SW480 (cell line): ENCODE results near the gene GRAMD2A.

Source experiments
- DNase-seq: peaks from one replicate; pipeline ENCODE4 v3.0.0-alpha.2; 2016; ENCODE audit warnings: low spot score

The GRAMD2A gene

GRCh38 chr15:72133211-72133610 lies 64.4 kb downstream of the GRAMD2A start:
- DNase-seq, result no peak

GRCh38 chr15:72131922-72132321 lies 65.7 kb downstream of the GRAMD2A start:
- no peak for DNase-seq

GRCh38 chr15:72130272-72130671 lies 67.3 kb downstream of the GRAMD2A start:
- no peak for DNase-seq

- DNase-seq, result no peak
These were observed 69.2 kb downstream of the GRAMD2A start for GRCh38 chr15:72128359-72128758.

GRCh38 chr15:72127724-72128322 lies 69.8 kb downstream of the GRAMD2A start:
- DNase-seq, result no peak

DNA sequence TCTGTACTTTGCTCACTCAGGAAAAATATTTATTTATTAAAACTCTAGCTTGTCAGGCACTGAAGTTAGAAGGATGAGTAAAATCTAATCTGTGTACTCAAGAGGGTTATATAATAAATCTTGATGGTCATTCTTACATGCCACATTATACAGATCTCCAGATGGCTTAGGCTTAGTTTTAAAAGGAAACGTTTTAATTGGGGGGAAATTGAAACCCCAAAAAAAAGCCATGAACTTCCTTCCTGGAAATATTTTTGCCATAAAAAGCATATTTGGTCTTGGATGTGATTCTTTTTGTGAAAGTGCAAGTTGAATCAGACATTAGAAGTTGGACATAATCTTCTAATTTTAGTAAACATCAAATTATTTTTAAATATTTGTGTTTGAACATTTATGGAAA lies 73.4 kb downstream of the GRAMD2A start:
- no peak for DNase-seq

GRCh38 chr15:72118017-72118978 lies 79.3 kb downstream of the GRAMD2A start, which contains the start of the genes MYO9A and SENP8:
Gene MYO9A, minus strand, starts transcription at chr15:72118150. Its CDS starts 71,587 bp downstream, at chr15:72046563.
Gene SENP8, plus strand, starts transcription at chr15:72118403. Its CDS starts 21,221 bp downstream, at chr15:72139624.
- peak; percentile 99 for DNase-seq

- DNase-seq, result peak; percentile 69
These were observed 80.0 kb downstream of the GRAMD2A start for GRCh38 chr15:72117486-72118016.

DNA sequence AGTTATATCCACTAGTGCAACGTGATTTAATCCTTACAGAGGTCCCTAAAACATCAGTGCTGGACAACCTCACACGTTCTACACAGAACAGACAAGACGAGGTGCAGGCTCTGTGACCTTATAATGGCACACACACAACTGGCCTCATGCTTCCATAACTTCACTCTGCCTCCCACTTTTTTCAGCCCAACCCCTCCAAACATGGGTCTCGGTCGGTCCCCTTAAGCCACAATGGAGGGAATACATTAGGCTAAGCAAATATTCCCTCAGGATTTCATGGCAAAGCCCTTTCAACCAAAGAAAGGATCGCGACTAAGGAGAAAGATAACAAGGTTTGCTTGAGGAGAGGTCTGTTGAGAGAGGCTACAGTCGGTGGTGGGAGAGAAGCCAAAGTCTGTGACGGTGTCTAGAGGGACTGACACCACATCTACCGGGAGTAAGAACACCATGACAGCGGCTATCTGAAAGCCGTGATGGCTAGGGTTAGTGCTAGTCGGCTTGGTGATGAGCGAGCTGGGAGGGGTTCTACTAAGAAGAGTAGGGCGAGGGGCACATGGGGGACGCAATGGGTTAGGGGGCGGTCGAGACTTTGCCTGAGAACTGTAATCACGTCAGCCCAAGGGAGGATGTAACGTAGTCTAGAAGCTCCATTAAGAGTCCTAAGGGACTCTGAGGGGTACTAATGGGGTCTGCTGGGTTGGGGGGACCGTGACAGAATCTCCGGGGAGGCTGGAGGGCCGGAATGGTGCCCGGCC lies 80.7 kb downstream of the GRAMD2A start:
- peak; percentile 49 for DNase-seq

GRCh38 chr15:72113347-72114031 lies 84.1 kb downstream of the GRAMD2A start:
- no peak for DNase-seq

DNA sequence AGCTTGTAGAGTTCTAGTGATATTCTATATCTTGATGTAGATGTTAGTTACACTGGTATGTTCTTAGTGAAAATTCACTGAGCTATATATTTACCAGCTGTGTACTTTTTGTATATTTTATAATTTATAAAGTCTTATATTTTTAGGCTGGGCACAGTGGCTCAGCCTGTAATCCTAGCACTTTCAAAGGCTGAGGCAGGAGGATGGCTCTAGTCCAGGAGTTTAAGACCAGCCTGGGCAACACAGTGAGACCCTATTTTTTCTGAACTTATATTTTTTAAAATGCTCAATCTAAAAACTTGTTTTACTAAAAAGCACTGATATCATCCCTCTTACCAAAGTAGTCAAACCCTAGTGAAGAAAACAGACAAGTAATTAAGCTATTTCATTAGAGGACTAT lies 84.8 kb downstream of the GRAMD2A start:
- DNase-seq, result no peak

DNA sequence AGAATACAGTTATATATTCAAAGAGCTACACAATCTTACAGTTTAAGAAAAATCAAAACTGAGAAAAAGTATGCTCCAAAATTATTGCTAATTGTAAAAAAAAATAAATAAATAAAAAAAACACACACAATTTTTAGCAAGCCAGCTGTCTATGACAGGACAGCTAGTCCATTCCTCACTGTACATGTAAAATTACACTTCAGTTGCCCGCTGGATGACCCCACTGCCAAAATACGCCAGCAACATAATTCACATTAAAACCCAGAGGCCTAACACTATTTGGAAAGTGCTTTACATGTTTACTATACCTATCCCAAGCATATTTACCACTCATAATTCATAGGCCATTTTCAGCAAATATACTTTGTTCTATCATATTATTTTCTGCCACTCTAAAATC lies 85.5 kb downstream of the GRAMD2A start:
- no peak for DNase-seq

GRCh38 chr15:72110355-72110754 lies 87.2 kb downstream of the GRAMD2A start:
- DNase-seq, result no peak
